NCI-H1048 (cell line): ENCODE data around the gene ATE1.
A peak's percentile ranks its signal among the peaks of the same experiment; 100 is the strongest.
"Not testable (repeated sequence)": the region's sequence is repeated elsewhere in the genome, so short reads cannot be mapped to it uniquely, and the experiment has no call there.

Experiments used
- DNase-seq: peaks from one replicate; lab custom pipeline; 2025; lab: John Stamatoyannopoulos, UW

The ATE1 gene

GRCh38 chr10:121735263-121735662 is 192.6 kb downstream of the ATE1 start:
- DNase-seq, result no peak

- no peak for DNase-seq
Observed at GRCh38 chr10:121734589-121735045, 193.2 kb downstream of the ATE1 start.

- DNase-seq, result peak; percentile 77
Observed at GRCh38 chr10:121732656-121733445, 195.0 kb downstream of the ATE1 start.

GRCh38 chr10:121732172-121732571 is 195.7 kb downstream of the ATE1 start:
- DNase-seq, result no peak

- DNase-seq, result no peak
Observed at GRCh38 chr10:121724282-121724681, 203.5 kb downstream of the ATE1 start.

GRCh38 chr10:121722665-121723064 is 205.2 kb downstream of the ATE1 start:
- no peak for DNase-seq

GRCh38 chr10:121721257-121721656 is 206.6 kb downstream of the ATE1 start:
- DNase-seq, result no peak

- no peak for DNase-seq
Observed at GRCh38 chr10:121715969-121716368, 211.9 kb downstream of the ATE1 start.

- no peak for DNase-seq
Observed at GRCh38 chr10:121715076-121715475, 212.8 kb downstream of the ATE1 start.

GRCh38 chr10:121713486-121713885 is 214.3 kb downstream of the ATE1 start:
- DNase-seq, result no peak

GRCh38 chr10:121710971-121711370 is 216.9 kb downstream of the ATE1 start:
- no peak for DNase-seq

GRCh38 chr10:121710207-121710606 is 217.6 kb downstream of the ATE1 start:
- DNase-seq, result no peak

- no peak for DNase-seq
Observed at GRCh38 chr10:121709675-121710073, 218.2 kb downstream of the ATE1 start.

- DNase-seq, result no peak
Observed at GRCh38 chr10:121708728-121709674, 218.8 kb downstream of the ATE1 start.

GRCh38 chr10:121702351-121703320 is 225.2 kb downstream of the ATE1 start:
- no peak for DNase-seq

- no peak for DNase-seq
Observed at GRCh38 chr10:121700416-121700815, 227.4 kb downstream of the ATE1 start.

GRCh38 chr10:121699703-121700102 is 228.1 kb downstream of the ATE1 start:
- DNase-seq, result not testable (repeated sequence)

- DNase-seq, result no peak
Observed at GRCh38 chr10:121698902-121699301, 228.9 kb downstream of the ATE1 start.

- DNase-seq, result no peak
Observed at GRCh38 chr10:121698336-121698735, 229.5 kb downstream of the ATE1 start.

- DNase-seq, result no peak
Observed at GRCh38 chr10:121696854-121697253, 231.0 kb downstream of the ATE1 start.

GRCh38 chr10:121695731-121696464 is 231.9 kb downstream of the ATE1 start:
- DNase-seq, result no peak
